ENCODE results near the gene CDYL2.

CDYL2 gene

DNA sequence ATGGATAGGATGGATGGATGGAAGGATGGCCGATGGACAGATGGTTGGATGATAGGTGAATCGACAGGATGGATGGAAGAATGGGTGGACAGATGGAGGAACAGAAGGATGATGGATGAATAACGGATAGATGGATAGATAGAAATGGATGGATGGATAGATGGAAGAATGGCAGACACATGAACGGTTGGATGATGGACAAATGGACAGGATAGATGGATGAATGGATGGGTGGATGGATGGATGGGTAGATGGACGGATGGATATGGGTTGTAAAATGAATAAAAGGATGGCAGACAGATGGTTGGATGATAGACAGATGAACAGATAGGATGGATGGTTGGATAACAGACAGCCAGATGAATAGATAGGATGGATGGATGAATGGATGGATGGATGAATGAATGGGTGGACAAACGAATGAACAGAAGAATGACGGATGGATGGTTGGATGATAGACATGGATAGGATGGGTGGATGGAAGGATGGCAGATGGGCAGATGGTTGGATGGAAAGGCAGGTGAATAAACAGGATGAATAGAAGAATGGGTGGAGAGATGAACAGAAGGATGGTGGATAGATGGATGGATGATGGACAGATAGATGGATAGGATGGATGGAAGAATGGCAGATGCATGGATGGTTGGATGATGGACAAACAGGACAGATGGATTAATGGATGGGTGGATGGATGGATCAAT, 207.7 kb downstream of the CDYL2 start:
- no peak for DNase-seq (ENCODE audit: low read depth in 2 of 2)

DNA sequence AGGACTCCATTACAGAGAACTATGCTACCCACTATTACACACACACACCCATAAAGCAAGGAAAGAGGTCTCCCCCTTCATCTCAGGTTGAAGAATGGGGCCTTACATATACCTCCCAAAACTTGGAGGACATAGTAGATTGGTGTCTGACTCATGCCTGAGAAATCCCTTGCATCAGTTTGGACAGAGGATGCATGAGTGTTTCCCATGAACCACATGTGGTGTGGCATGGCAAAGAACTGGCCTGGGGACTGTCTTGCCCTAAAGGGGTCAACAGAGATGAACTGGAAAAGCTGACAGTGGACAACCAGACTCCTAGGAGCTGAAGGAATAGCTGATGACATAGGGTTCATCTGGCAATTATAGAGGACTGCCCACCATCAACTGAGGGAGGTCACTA, 209.6 kb downstream of the CDYL2 start:
- DNase-seq (ENCODE audit: low read depth in 2 of 2) = no peak

DNA sequence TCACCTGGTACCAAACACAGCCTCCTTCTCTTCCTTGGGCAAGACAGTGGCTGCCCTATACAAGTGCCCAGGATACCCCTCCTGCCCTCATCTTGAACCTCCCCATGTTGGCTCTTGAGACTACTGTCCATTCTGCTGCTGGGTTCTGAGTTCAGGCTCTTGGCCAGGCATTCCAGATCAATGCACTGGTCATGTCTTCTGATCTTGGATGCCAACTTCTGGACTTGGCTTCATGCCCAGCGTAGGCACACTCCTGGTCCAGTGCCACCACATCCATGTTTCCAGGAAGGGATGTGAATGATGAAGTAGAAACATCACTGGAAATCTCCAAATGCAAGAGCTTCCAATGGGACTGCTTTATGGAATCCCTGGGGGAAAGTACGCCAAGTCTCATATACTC, 212.1 kb downstream of the CDYL2 start:
- no peak for DNase-seq (ENCODE audit: low read depth in 2 of 2)

DNA sequence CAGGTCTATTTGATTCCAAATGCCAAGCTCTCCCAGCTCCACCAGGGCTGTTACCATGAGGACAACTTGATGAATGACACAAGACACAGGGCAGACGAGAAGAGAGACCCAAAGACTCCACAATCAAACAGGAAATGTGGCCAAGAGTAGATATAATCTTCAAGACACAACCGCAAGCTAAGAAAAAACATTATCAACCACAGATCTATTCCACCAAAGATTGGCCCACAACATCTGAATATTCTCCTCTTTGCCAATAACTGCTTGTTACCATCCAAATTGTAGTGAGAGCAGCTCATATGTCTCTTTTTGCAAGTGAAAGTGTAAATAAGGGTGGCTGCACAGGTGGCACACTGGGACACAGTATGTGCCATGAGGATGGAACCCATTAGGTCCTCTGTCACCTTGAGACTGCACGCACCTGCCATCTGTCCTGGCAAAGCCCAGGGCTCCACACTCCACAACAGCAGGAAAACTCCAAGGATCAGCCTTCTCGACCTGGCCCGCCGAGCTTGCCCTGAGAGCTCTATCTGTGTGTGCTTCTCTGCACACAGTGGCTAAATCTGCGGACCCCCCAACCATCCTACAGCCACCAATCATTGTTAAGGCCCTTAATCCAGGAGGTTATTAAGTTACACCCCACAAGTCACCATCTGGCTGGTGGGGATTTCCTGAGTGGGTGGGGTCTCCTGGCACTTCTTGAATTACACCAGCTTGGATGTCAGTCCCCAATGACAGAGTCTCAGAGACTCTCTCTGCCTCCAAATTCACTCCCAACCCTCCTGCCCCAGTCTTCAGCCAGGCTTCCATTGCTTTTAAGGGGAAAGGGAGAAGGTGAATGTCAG, 213.1 kb downstream of the CDYL2 start:
- no peak for DNase-seq (ENCODE audit: low read depth in 2 of 2)

DNA sequence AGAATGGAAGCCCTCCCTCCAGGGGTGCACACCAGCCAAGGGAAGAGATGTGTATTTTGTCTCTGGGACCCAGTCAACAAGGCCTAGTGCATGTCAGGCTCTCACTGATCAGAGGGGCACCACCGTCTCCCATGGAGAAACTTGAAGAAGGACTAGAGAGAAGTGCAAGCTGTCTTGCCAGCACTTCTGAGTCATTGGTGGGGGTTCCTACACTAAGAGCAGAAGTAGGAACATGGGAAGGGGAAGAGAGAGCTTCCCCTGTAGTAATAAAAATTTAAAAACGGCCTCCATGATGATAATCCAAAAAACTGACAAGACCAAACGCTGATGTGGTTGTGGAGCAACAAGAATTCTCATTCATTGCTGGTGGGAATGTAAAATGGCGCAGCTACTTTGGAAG, 217.3 kb downstream of the CDYL2 start:
- DNase-seq (ENCODE audit: low read depth in 2 of 2) = no peak

DNA sequence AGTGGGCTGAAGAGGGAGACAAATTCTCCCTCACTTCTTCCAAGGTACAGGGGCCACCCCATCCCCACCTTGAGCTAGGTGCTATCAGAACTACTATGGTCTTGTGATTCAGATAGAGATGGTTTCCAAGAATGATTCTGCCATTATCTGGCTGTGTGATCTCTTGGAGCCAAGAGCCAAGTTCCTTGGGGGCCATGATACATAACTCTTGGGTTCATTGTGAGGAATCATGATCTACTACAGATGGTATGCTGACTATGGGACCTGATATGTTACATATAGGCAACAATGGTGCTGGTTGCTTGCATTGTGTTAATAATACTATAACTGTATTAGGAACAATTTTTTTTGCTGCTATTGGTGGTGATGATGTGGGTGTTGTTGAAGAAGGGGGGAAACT, 217.9 kb downstream of the CDYL2 start:
- no peak for DNase-seq (ENCODE audit: low read depth in 2 of 2)

DNA sequence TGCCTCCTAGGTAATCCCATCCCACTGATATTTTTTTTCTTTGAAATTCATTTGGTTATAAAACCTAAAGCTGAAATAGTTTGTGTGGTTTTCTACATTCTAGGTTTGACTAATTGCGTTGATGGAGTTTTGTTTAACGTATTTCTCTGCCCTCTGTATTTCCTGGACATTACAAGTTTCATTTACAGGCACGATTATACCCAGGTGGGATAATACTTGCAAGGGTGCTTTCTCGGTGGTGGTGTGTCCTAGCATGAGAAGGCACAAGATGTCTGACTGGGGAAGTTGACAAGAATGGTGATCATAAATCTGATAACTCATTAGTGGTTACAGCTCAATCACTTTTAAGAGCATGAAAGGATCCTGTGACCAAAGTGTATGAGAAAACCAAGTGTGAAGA, 218.6 kb downstream of the CDYL2 start:
- no peak for DNase-seq (ENCODE audit: low read depth in 2 of 2)

DNA sequence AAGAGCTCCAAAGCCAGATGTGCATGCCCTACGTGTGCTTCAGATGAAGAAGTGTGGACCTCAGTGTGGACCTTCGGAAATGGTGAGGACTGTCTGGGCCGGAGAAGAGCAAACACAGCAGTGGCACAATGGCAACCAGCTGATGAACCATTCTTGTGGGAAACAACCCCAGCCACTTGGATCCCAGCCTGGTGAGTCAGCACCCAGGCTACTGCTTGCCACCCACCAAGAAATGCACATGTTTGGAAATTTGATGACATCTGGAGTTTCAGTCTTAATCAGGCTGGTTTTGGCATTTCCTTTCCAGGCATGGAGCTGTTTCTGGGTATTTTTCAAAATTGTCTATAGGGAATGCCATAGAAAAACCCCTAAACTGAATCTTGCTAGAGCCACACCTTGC, 220.9 kb downstream of the CDYL2 start:
- DNase-seq (ENCODE audit: low read depth in 2 of 2) = peak; percentile 33 to 54

DNA sequence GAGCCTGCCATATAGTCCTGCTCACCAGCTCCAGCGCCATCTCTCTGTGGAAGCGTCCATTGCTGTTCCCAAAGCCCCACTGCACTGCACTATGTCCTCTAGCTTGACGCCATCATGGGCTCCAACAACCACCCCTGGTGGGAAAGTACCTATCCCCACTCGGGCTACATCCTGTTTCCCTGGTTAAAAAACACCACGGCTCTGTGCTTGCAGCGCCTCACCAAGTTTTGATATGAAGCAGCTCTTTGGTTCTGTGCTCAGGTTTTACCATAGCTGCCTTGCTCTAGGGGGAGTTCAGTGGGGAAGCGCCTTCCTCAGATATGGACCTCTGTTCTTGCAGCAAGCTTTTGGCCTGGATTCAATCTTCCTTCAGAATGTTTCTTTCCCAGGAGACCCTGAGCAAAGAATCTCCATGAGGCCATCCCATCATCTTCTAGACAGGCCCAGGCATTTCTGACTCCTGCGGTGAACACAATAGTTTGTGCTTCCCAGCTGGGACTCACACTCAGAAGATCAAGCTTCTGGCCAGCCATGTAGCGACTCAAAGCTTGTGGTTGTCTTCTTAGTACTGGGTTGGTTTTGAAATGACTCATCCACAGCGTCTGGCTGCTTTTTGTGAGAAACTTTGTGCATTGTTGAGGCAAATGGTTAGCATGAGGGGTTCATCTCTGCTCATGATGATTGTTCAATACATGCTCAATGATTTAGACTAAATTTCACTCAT, 224.1 kb downstream of the CDYL2 start:
- DNase-seq (ENCODE audit: low read depth in 2 of 2) = peak; percentile 65 to 67

DNA sequence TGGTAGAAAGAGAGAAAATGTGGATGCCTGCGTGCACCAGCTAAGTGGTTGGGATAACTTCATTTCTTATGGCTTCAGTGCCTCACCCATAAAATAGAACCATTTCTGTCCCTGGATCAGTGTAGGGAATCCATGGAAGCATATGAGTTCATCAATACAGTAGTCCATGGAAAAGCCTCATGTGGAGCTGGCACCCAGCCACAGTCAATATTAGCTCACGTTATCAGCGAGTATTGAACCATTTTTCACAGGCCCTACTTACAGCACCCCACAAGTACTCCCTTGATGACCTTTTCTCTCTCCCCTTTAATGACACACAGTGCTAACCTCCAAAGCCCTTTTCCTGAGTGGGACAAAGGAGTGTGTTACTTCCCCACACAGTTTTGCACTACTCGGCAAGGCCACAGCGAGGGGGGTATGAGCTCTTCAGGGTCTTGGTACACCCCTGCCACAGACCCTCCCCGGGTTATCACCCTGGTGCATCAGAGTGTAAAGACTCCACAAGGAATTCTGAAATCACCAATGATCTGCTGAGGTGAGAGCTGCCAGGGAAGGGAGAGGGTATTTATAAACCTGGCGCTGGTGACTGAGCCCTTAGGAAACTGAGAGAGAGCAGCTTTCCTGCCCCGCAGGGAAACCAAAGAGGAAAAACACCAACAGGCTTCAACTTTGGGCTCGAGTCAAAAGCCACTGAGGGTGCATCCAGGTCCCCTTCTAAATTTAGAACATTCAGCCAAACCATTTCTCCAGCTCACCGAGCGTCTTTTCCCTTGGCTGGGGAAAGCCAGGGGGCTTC, 226.7 kb downstream of the CDYL2 start:
- DNase-seq (ENCODE audit: low read depth in 2 of 2) = no peak

DNA sequence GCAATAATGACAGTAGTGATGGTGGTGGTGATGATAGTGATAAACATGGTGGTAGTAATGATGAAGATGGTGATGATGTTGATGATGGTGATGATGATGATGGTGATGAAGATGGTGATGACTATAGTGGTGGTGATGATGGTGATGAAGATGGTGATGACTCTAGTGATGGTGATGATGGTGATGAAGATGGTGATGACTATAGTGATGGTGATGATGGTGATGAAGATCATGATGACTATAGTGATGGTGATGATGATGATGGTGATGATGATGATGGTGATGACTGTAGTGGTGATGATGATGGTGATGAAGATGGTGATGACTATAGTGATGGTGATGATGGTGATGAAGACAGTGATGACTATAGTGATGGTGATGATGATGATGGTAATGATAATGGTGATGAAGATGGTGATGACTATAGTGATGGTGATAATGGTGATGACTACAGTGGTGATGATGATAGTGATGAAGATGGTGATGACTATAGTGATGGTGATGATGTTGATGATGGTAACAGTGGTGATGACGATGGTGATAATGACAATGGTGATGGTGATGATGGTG, 228.0 kb downstream of the CDYL2 start:
- no peak for DNase-seq (ENCODE audit: low read depth in 2 of 2)

DNA sequence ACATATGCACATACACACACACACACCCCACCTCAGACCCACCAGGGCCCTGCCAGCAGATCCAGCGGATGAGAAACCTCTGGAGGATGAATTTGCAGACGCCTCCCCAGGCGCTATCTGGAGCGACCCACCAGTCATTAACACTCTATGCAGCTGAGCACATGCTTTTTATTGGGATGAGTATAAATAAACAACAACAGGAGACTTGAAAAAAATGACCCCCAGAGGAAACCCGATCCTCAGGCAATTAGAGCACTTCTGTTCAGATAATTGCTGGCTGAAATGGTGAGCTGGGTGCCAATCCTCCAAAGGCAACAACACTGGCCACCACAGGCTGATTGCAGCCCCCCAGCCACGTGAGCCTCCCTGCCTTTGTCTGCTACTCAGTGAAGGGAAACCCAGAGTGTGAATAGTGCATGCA, 230.7 kb downstream of the CDYL2 start:
- no peak for DNase-seq (ENCODE audit: low read depth in 2 of 2)

DNA sequence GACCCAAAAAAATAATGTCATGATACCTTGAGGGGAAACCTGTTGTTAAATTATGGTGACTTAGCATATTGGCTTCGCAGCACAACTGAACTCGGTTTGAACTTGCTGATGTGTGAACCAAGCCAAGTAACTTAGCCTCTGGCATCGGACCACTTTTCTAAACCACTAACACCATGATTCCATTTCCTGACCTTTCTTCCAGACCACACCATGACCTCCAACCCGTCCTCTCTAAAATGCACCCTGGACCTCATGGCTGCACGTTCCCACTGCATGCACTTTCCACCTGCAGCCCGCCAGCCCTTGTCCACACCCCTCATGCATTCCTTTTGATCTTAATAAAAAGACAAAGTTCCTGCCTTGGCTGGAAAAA, 234.3 kb downstream of the CDYL2 start:
- DNase-seq (ENCODE audit: low read depth in 2 of 2) = no peak

DNA sequence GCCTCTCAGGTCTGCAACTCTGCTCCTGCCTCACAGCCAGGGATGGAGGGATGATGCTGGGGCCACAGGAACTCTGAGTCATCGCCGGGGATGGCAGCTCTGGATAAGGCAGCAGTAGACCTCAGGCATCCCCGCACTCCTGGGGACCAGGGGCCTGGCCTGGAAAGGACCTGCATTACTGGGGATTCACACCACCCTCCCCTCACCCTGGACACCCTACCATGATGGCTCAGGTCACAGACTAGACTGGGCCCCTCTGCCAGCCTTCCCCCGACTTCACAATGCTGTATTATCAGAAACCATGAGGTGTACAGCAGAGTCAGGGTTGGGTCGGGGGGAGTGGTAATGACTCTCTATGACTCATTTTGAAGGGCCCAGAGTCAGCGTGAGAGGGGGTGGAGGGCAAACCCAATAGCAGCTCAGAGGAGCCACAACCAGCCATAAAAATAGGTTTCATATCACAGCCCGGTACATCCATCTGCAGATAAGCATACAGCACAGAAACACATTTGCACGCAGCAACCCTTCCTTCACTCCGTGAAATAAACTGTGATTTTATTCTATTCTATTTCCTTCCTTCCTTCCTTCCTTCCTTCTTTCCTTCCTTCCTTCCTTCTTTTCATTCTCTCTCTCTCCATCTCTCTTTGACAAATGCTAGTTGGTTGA, 234.8 kb downstream of the CDYL2 start:
- DNase-seq (ENCODE audit: low read depth in 2 of 2) = peak; percentile 79

DNA sequence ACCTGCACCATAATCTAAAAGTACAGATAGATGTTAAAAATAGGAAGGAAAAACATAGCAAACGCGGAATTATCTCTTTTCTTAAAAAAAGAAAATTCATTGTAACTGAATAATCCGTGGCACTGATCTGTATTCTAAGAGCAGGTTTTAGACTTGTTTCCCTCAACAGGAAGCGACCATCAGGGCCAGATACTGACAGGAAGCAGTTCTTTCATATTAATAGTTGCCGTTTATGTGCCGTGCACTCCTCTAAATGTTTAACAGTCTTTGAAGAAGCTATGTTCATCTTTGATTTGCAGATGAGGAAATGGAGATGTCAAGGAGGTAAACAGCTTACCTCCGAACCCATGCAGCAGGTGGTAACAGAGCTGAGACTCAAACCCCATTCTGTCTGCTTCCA, 240.0 kb downstream of the CDYL2 start:
- DNase-seq (ENCODE audit: low read depth in 2 of 2) = no peak

DNA sequence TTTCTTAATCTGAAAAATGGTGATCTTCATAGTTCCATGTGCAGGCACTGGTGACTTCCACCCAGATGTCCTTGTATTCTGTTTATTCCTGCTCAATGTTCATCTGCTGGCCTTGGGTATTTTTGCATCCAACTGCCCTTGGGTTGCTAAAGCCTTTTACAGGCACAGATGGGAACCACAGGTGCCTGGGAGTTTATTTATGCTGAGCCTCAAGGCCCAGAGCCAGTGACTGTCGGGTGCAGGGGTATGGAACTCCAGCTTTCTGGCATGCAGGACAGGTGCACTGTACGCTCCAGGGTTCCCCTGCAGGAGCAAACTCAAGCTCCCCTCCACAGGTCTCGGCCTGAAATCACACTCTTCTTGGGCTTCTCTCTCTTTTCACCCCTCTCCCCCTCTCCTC, 241.3 kb downstream of the CDYL2 start:
- DNase-seq (ENCODE audit: low read depth in 2 of 2) = no peak

DNA sequence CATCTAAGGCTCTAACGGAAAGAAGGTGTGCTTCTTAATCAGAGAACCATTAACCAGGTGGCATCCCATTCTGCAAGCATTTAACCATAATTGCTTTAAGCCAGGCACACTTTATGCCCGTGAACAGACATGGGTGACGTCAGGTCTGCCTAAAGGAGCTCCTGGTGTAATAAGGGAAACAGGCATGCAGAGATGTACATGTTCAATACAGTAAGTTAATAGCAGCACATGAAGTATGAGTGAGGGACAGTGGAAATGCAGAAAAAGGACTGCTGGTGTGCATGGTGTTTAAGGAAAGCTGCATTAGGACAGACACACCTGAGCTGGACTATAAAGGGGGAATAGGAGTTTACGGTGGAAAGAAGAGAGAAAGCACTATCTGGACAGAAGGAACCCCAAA, 245.0 kb downstream of the CDYL2 start:
- DNase-seq (ENCODE audit: low read depth in 2 of 2) = no peak

DNA sequence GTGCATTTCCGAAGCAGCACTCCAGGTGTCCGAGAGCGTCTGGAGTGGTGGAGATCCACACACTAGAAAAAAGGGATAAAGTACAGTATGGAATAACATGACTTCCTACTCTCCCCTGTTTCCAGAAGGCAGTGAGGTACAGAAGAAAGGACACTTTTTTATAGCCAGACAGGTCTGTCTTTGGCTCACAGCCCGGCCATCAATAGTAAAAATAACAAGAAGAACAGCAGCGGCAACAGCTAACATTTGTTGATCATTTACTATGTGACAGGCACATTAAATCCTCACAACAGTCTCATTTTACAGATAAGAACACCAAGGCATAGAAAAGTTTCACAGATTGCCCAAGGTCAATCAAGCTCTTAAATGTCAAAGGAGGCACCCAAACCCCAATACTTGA, 247.4 kb downstream of the CDYL2 start:
- DNase-seq (ENCODE audit: low read depth in 2 of 2) = no peak

DNA sequence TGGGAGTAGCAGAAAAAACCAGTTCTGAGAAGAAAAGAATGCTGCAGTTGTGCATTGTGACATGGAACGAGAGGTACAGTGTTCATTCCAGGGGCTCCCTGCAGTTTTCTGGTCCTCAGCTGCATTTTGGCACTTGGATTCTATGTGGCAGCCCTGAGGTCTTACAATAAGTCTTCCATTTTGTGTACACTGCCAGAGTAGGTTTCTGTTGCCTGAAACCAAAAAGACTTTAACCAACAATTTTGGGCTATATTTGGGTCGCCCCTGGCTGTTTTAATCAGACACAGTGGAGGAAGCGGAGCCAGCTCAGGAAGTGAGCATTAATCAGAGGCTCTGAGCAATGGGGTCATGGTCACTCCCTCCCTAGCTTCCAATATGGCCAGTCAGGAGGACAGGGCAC, 247.9 kb downstream of the CDYL2 start:
- DNase-seq (ENCODE audit: low read depth in 2 of 2) = no peak

DNA sequence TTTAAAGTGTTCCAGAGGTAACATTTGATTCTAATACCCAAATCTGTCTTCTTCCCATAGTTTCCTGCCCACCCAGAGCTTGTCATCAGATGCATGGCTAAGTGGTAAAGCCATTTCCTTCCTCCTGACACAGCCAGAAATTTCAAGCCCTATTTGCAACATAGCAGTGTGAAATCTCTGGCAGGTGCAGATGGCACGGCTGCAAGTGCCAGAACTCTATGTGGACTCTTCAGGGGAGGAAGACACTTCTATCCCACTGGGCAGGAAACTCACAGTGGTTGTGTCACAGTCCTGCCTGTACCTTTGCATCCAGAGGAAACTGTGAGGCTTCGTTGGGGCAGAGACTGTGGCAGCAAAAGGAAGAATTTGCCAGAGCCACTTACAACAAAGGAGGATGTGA, 250.4 kb downstream of the CDYL2 start:
- DNase-seq (ENCODE audit: low read depth in 2 of 2) = no peak

DNA sequence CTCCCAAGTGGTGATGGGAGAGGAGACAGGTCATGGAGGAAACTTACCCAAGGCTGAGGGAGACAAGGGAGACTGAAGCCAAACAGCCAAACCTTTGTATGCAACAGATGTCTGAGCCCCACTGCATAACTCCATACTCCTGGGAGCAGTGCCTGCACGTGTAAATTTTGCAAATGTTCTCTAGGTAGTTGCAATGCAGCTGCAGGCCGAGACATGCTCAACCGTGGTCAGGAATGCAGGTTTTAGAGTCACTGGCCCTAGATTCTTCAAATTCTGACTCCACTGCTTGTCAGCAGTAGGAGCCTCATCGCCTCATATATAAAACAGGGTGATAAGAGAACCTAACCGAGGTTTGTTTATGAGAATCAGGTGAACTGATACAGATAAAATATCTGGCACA, 252.1 kb downstream of the CDYL2 start:
- DNase-seq (ENCODE audit: low read depth in 2 of 2) = no peak
